Aorta (tissue), 5 donors: Measurements from ENCODE around the gene ANKRD11. TPM values are rescaled to one million over a fixed set of nuclear protein-coding genes. Genes with fewer than 3 reads are reported as not detected.
A peak's percentile ranks its signal among the peaks of the same experiment; 100 is the strongest.

ENCODE experiments used
- ATAC-seq: fragments of 200-7000 bp; cut with Tn5 transposase; one replicate; pipeline ENCODE4 v1.9.1; 2022; ENCODE audit warnings: moderate library complexity; ENCODE audit not compliant: low FRiP score
- DNase-seq, 2 donors: peaks; one replicate each; pipeline ENCODE4 v3.0.0-alpha.2; 2020
- H3K27ac ChIP-seq, 2 donors: one replicate each; pipeline ENCODE4 v1.5.1; 2013; ENCODE audit warnings: low read length in 2 of 2, mild to moderate bottlenecking in 2 of 2, moderate library complexity in 2 of 2, control low read depth in 1 of 2, inconsistent platforms in 1 of 2, low read depth in 1 of 2
- H3K27me3 ChIP-seq, 2 donors: one replicate each; pipeline ENCODE4 v1.6.1; 2013; ENCODE audit warnings: control low read depth in 1 of 2, low read length in 1 of 2, mild to moderate bottlenecking in 1 of 2, moderate library complexity in 1 of 2; ENCODE audit not compliant: insufficient read depth in 2 of 2, control insufficient read depth in 1 of 2
- H3K36me3 ChIP-seq, 2 donors: one replicate each; pipeline ENCODE4 v1.6.1; 2013; ENCODE audit warnings: control low read depth in 1 of 2, low read length in 1 of 2, mild to moderate bottlenecking in 1 of 2; ENCODE audit not compliant: insufficient read depth in 2 of 2, control insufficient read depth in 1 of 2
- H3K4me1 ChIP-seq, 2 donors: one replicate each; pipeline ENCODE4 v1.6.1; 2013; ENCODE audit warnings: low read length in 2 of 2, control low read depth in 1 of 2, mild to moderate bottlenecking in 1 of 2, moderate library complexity in 1 of 2; ENCODE audit not compliant: insufficient read depth in 2 of 2, control insufficient read depth in 1 of 2
- H3K4me3 ChIP-seq, 2 donors: one replicate each; pipeline ENCODE4 v1.5.1; 2013; ENCODE audit warnings: low read length in 2 of 2, control low read depth in 1 of 2, mild to moderate bottlenecking in 1 of 2
- H3K9me3 ChIP-seq: one replicate; pipeline ENCODE4 v1.6.1; 2013; ENCODE audit warnings: mild to moderate bottlenecking, low read length; ENCODE audit not compliant: control insufficient read depth
- WGBS, 2 donors: extraction: QIAGEN DNeasy Blood & Tissue Kit; methylation state at CpG; one replicate each; pipeline ENCODE4 v1.1.7; 2013; 5-methylcytosine and 5-hydroxymethylcytosine counted together
- intact Hi-C, 2 donors: fragments of 100-400 bp; cut with DNase I; formaldehyde crosslinking; loops; one replicate each; pipeline versions ENCODE4 v1.14.2 to v1.15.0; 2022
- polyA plus RNA-seq, 2 donors: library from polyadenylated mRNA; stranded (reverse); fragments of 200-250 nt; gene quantifications; one replicate each; pipeline ENCODE4 v1.2.3, GENCODE V29; 2013
- total RNA-seq, 2 donors: library from RNA; stranded (reverse); fragmentation: NEBNext Ultra II Directional; extraction: Animal tissue kit (Norgen Biotek cat#: 25700); gene quantifications; one replicate each; pipeline ENCODE4 v1.2.1, GENCODE V29; 2021
- donor health status: healthy with polysubstance abuse.
- donor health status: Bipolar disorder and iron deficiency.
- donor health status: DM: no; HTN: no; CAD: no.
- donor health status: DM: no; HTN: no; CAD: no.
- donor health status: DM: yes; HTN: yes; CAD: no.

Gene ANKRD11
- total and polyA plus RNA-seq, 4 donors, result 34.6 to 139 (median 90.1) TPM

GRCh38 chr16:89446136-89446974 lies 44.0 kb downstream of the ANKRD11 start:
- Histone ChIP-seq H3K4me3 (no peak overlapping the region), H3K36me3 (no peaks in the 10 kb centered on the region), H3K27me3 (no peaks in the 10 kb centered on the region), H3K27ac (no peak overlapping the region), H3K9me3 (no peaks in the 10 kb centered on the region), H3K4me1 (peaks cover 0 to 8% of the 10 kb centered on the region in 2 donors)
- WGBS, 2 donors, result 72 to 78% methylated on average over 15 of the region's 15 CpGs
- DNase-seq (no peak), ATAC-seq (no peak)
- intact Hi-C loops, result no loop called here

GRCh38 chr16:89445166-89445565 lies 45.2 kb downstream of the ANKRD11 start:
- Histone ChIP-seq H3K36me3 (no peaks in the 10 kb centered on the region), H3K4me3 (no peak overlapping the region), H3K27ac (no peak overlapping the region), H3K27me3 (no peaks in the 10 kb centered on the region), H3K9me3 (no peaks in the 10 kb centered on the region), H3K4me1 (peaks cover 0 to 8% of the 10 kb centered on the region in 2 donors)
- ATAC-seq, result no peak
- intact Hi-C loops, result no loop called here
- peak in 1 of 2 donors; percentile 3 for DNase-seq
- WGBS, 2 donors, result 88 to 91% methylated on average over 5 of the region's 5 CpGs

DNA sequence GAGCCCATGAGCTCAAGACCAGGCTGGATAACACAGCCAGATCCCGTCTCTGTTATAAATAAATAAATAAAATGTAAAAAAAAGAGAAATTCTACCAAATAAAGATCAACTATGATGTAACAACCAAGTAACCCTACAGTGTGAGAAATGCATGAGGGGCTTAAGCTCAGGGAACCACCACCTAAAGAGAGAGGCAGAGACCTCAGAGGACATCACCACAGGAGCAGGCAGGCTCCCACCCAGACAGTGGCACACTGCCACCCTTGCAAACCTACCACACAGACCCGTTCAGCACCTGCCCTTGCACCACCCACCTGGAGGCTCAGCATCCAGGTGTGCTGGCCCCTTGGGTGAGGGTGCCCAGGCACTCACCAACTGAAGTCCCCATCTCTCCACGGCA lies 45.6 kb downstream of the ANKRD11 start:
- Histone ChIP-seq H3K27ac (no peak overlapping the region), H3K27me3 (no peaks in the 10 kb centered on the region), H3K9me3 (no peaks in the 10 kb centered on the region), H3K4me3 (no peak overlapping the region), H3K4me1 (peaks cover 0 to 8% of the 10 kb centered on the region in 2 donors), H3K36me3 (no peaks in the 10 kb centered on the region)
- DNase-seq (peak in 1 of 2 donors; percentile 17), ATAC-seq (no peak)
- intact Hi-C loops, result no loop called here
- WGBS, 2 donors, result 45 to 49% methylated on average over 3 of the region's 3 CpGs

- no peak for ATAC-seq
- 50% methylated on average over 8 of the region's 8 CpGs for WGBS, 2 donors
- Histone ChIP-seq H3K27me3 (no peaks in the 10 kb centered on the region), H3K9me3 (no peaks in the 10 kb centered on the region), H3K4me1 (peaks cover 0 to 8% of the 10 kb centered on the region in 2 donors), H3K36me3 (no peaks in the 10 kb centered on the region), H3K27ac (no peak overlapping the region), H3K4me3 (no peak overlapping the region)
- intact Hi-C loops, result no loop called here
- DNase-seq, result no peak
Measured at GRCh38 chr16:89444151-89444723, 46.1 kb downstream of the ANKRD11 start.

DNA sequence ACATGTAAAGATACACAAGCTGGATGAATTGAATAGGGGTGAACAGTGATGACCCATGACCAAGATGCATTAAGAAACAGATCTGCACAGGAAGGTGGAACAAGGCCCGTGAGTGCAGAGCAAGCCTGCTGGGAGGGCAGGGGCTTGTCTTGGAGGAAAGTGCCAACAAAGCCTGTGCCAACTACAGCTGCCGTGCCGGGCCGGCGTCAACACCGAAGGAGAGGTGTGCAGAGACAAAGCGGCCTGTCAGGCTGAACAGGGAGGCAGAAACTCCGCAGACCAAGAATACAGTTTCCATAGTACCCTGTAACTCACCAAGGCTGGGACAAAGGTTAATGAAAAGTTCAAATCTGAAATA lies 46.7 kb downstream of the ANKRD11 start:
- H3K4me1 ChIP-seq, result peaks cover 0 to 8% of the 10 kb centered on the region in 2 donors
- no peak for ATAC-seq
- 16 to 20% methylated on average over 8 of the region's 8 CpGs for WGBS, 2 donors

GRCh38 chr16:89442990-89443726 lies 47.2 kb downstream of the ANKRD11 start:
- DNase-seq, result peak in 1 of 2 donors; percentile 70
- intact Hi-C loops, result no loop called here
- no peak overlapping the region for H3K4me3 ChIP-seq
- H3K4me1 ChIP-seq, result peaks cover 0 to 6% of the 10 kb centered on the region in 2 donors
- H3K27ac ChIP-seq, result peak overlapping the region in 1 of 2 donors; percentile 9
- ATAC-seq, result peak; percentile 34
- no peaks in the 10 kb centered on the region for H3K27me3 ChIP-seq
- 20 to 22% methylated on average over 13 of the region's 13 CpGs for WGBS, 2 donors
- H3K9me3 ChIP-seq, result no peaks in the 10 kb centered on the region
- no peaks in the 10 kb centered on the region for H3K36me3 ChIP-seq

More for the DNA sequence above, 46.7 kb downstream of the ANKRD11 start:
- Histone ChIP-seq H3K27ac (peak overlapping the region in 1 of 2 donors; percentile 16), H3K4me3 (no peak overlapping the region), H3K9me3 (no peaks in the 10 kb centered on the region), H3K36me3 (no peaks in the 10 kb centered on the region), H3K27me3 (no peaks in the 10 kb centered on the region)
- intact Hi-C loops, result no loop called here
- no peak for DNase-seq

DNA sequence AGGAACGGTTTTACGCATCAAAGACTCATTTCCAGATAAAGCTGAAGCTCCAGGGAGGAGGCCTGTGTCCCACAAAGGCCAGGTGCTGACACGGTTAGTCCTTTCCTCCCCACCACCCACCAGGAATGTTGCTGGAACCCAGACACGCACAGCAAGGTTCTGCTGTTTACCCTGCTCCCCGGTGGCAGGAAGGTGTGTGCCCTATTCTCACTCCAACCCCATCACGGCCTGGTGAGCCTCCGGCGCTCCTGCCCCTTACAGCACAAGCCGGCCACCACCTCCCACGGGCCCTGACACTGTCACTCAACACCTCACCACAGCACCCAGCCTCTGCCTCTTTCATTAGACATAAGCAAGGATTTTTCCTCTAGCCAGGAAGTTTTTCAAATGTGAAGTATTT lies 47.8 kb downstream of the ANKRD11 start:
- Histone ChIP-seq H3K9me3 (no peaks in the 10 kb centered on the region), H3K36me3 (no peaks in the 10 kb centered on the region), H3K27me3 (no peaks in the 10 kb centered on the region), H3K27ac (peak overlapping the region in 1 of 2 donors; percentile 78), H3K4me1 (peaks cover 0 to 6% of the 10 kb centered on the region in 2 donors), H3K4me3 (no peak overlapping the region)
- ATAC-seq (peak; percentile 59), DNase-seq (no peak)
- WGBS, 2 donors, result 45% methylated on average over 10 of the region's 10 CpGs
- intact Hi-C loops, result no loop called here

DNA sequence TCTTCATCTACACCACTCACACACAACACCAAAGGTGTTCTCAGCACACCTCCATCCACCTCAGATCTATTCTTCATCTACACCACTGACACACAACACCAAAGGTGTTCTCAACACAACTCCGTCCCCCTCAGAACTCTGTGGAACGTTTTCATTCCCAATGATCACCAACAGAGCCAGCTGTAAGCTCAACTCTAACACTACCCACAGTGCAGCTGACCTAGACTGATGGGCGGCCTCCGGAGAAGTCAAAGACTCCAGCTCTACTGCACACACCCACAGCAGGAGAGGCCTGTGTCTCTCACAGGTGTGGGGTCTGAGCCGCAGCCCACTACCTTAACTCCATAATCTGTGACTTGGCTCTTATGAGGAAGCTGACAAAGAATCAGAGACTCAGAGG lies 50.7 kb downstream of the ANKRD11 start:
- H3K27me3 ChIP-seq, result no peaks in the 10 kb centered on the region
- ATAC-seq (no peak), DNase-seq (no peak)
- WGBS, 2 donors, result 85 to 88% methylated on average over 5 of the region's 5 CpGs
- H3K4me1 ChIP-seq, result peaks cover 0 to 4% of the 10 kb centered on the region in 2 donors
- intact Hi-C loops, result no loop called here
- no peak overlapping the region for H3K27ac ChIP-seq
- no peaks in the 10 kb centered on the region for H3K36me3 ChIP-seq
- H3K4me3 ChIP-seq, result no peak overlapping the region
- no peaks in the 10 kb centered on the region for H3K9me3 ChIP-seq
